ENCODE results near the gene MACROD2. TPM values are rescaled to one million over a fixed set of nuclear protein-coding genes. Genes with fewer than 3 reads are reported as not detected.

The MACROD2 gene
- total and polyA plus RNA-seq, 2 of the 4 experiments (the other 2 are of a cell fraction): not detected

GRCh38 chr20:15634102-15634501, 1638.8 kb downstream of the MACROD2 start:
- no peak overlapping the region for H3K27ac ChIP-seq (ENCODE audit: insufficient read depth, low read length)
- H2AK9ac ChIP-seq (replicated peaks; ENCODE audit: low read depth, low read length, poor library complexity): no peak overlapping the region
- H3K23ac ChIP-seq (ENCODE audit: low read depth, low read length): no peak overlapping the region
- no peak overlapping the region for H3K18ac ChIP-seq (ENCODE audit: low read depth, low read length)
- no peak overlapping the region for H3K56ac ChIP-seq (ENCODE audit: extremely low read depth, insufficient read depth, low read length)
- H3K14ac ChIP-seq (replicated peaks; ENCODE audit: low read depth, low read length): no peak overlapping the region
- H3K36me3 ChIP-seq (ENCODE audit: control insufficient read depth, insufficient read depth, low read length): no peaks in the 10 kb centered on the region
- no peak overlapping the region for H3K4me3 ChIP-seq (ENCODE audit: insufficient read depth, low read depth, low read length)
- no peak overlapping the region for H3K4ac ChIP-seq (ENCODE audit: low read depth, low read length)
- no peaks in the 10 kb centered on the region for H3K9me1 ChIP-seq (ENCODE audit: insufficient read depth, low read length)
- no CpG with 5 or more reads among the region's 2 CpGs for WGBS, 2 experiments (ENCODE audit: extremely low coverage in 2 of 2, insufficient read length in 1 of 2)
- no peaks in the 10 kb centered on the region for H4K20me1 ChIP-seq (ENCODE audit: insufficient read depth, low read length)
- in situ Hi-C loops (cut with MboI; ENCODE audit: low sequenced_read_pairs): no loop called here
- no peak overlapping the region for H2AFZ ChIP-seq (replicated peaks; ENCODE audit: low read length, poor library complexity)
- TF ChIP-seq MXI1 (IDR thresholded peaks at IDR 0.05; ENCODE audit: borderline replicate concordance, low read depth, low read length) (no peak), ELK1 (IDR thresholded peaks at IDR 0.05; ENCODE audit: borderline replicate concordance, low read depth, low read length) (no peak), MAZ (IDR thresholded peaks at IDR 0.05; ENCODE audit: borderline replicate concordance, low read depth, low read length) (no peak)
- H3K79me1 ChIP-seq (ENCODE audit: low read depth in 1 of 2, low read length in 2 of 2): no peaks in the 10 kb centered on the region
- no peak overlapping the region for H2BK5ac ChIP-seq (ENCODE audit: low read depth, low read length, poor library complexity, severe bottlenecking)
- H2BK20ac ChIP-seq (ENCODE audit: low read depth, low read length): no peak overlapping the region
- POLR2A ChIA-PET (ENCODE audit: unreplicated experiment): no interaction called here
- no peak overlapping the region for H3K9ac ChIP-seq (ENCODE audit: low read depth, low read length)
- H2AK5ac ChIP-seq (ENCODE audit: low read depth, low read length): no peak overlapping the region
- H3K4me1 ChIP-seq (ENCODE audit: control insufficient read depth, insufficient read depth, low read length): no peaks in the 10 kb centered on the region
- CTCF ChIA-PET: no interaction called here
- H2BK120ac ChIP-seq (ENCODE audit: low read depth, low read length): no peak overlapping the region
- intact Hi-C loops (cut with micrococcal nuclease): no loop called here
- H3K9me3 ChIP-seq (ENCODE audit: control insufficient read depth, insufficient read depth, low read length): no peaks in the 10 kb centered on the region
- DNase-seq (no peak), ATAC-seq (ENCODE audit: low read depth) (no peak)
- H4K91ac ChIP-seq (ENCODE audit: insufficient read depth, low read depth, low read length): no peak overlapping the region
- no peak overlapping the region for H3K4me2 ChIP-seq (ENCODE audit: low read depth, low read length)
- no TSS peak for BruUV-seq (replicated peaks)
- no peak overlapping the region for H4K8ac ChIP-seq (ENCODE audit: low read depth in 2 of 2, low read length in 2 of 2)
- H4K5ac ChIP-seq (ENCODE audit: low read depth, low read length): no peak overlapping the region
- no peak overlapping the region for H2BK15ac ChIP-seq (ENCODE audit: low read depth, low read length)
- dilution Hi-C loops (cut with HindIII; ENCODE audit: low sequenced_read_pairs, unreplicated experiment): no loop called here
- no peaks in the 10 kb centered on the region; the same call in 1 of the 2 replicates for H3K27me3 ChIP-seq (ENCODE audit: control insufficient read depth, insufficient read depth, low read length)

Data from IMR-90 (cell line).